ENCODE data around the gene IGFBP3. TPM values are rescaled to one million over a fixed set of nuclear protein-coding genes. Genes with fewer than 3 reads are reported as not detected.

Gene IGFBP3
- total and polyA plus RNA-seq, 2 of the 13 experiments (the other 11 are each of a cell fraction or from before 2014, with no cell fraction given), result 57.5 TPM; not detected in 1

- TF ChIP-seq ZNF276 (CRISPR knock-in tag; IDR thresholded peaks at IDR 0.05; ENCODE audit: low read depth) (peak; percentile 80; the same call in 1 of the 2 replicates), HNF1B (CRISPR knock-in tag; IDR thresholded peaks at IDR 0.05) (peak; percentile 95; the same call in 1 of the 2 replicates), ZNF546 (CRISPR knock-in tag; conservative IDR thresholded peaks at IDR 0.05) (0 out of 2 replicates have a peak, but pooled peaks have one; percentile 7), ZNF749 (CRISPR knock-in tag; IDR thresholded peaks at IDR 0.05; ENCODE audit: borderline replicate concordance) (peak; percentile 93; the same call in 1 of the 2 replicates), MXD4 (CRISPR knock-in tag; IDR thresholded peaks at IDR 0.05) (peak; percentile 56), JUND (CRISPR knock-in tag; IDR thresholded peaks at IDR 0.05) (peak; percentile 95), ZNF124 (CRISPR knock-in tag; IDR thresholded peaks at IDR 0.05) (peak; percentile 95), SNAPC4 (CRISPR knock-in tag; IDR thresholded peaks at IDR 0.05) (peak; percentile 83), KLF6 (CRISPR knock-in tag; IDR thresholded peaks at IDR 0.05) (peak; percentile 82), MYNN (CRISPR knock-in tag; IDR thresholded peaks at IDR 0.05; ENCODE audit: low read depth) (peak; percentile 58; the same call in 1 of the 2 replicates), NONO (IDR thresholded peaks at IDR 0.05) (no peak), NONO (CRISPR knock-in tag; conservative IDR thresholded peaks at IDR 0.05) (peak; percentile 93; the same call in 1 of the 2 replicates), SMC3 (IDR thresholded peaks at IDR 0.05; ENCODE audit: low read length) (peak; percentile 30; the same call in 1 of the 2 replicates), TFDP2 (CRISPR knock-in tag; IDR thresholded peaks at IDR 0.05) (peak; percentile 17; the same call in 1 of the 2 replicates), PRDM4 (CRISPR knock-in tag; IDR thresholded peaks at IDR 0.05; ENCODE audit: borderline replicate concordance) (no peak), ZFP36 (IDR thresholded peaks at IDR 0.05; ENCODE audit: borderline replicate concordance, low read depth, low read length, partially characterized antibody) (no peak)
Observed at GRCh38 chr7:45881759-45882464, 39.2 kb downstream of the IGFBP3 start (continued).

Data from HepG2 (cell line).